ENCODE results near the gene MSX1.

- no peak for TF ChIP-seq CTCF (IDR thresholded peaks at IDR 0.05; ENCODE audit: low read depth, low read length, missing input control)
- TF ChIP-seq RAD21 (IDR thresholded peaks at IDR 0.05), result no peak
- no peak for TF ChIP-seq JUND (IDR thresholded peaks at IDR 0.05)
- TF ChIP-seq, protein P1, sequence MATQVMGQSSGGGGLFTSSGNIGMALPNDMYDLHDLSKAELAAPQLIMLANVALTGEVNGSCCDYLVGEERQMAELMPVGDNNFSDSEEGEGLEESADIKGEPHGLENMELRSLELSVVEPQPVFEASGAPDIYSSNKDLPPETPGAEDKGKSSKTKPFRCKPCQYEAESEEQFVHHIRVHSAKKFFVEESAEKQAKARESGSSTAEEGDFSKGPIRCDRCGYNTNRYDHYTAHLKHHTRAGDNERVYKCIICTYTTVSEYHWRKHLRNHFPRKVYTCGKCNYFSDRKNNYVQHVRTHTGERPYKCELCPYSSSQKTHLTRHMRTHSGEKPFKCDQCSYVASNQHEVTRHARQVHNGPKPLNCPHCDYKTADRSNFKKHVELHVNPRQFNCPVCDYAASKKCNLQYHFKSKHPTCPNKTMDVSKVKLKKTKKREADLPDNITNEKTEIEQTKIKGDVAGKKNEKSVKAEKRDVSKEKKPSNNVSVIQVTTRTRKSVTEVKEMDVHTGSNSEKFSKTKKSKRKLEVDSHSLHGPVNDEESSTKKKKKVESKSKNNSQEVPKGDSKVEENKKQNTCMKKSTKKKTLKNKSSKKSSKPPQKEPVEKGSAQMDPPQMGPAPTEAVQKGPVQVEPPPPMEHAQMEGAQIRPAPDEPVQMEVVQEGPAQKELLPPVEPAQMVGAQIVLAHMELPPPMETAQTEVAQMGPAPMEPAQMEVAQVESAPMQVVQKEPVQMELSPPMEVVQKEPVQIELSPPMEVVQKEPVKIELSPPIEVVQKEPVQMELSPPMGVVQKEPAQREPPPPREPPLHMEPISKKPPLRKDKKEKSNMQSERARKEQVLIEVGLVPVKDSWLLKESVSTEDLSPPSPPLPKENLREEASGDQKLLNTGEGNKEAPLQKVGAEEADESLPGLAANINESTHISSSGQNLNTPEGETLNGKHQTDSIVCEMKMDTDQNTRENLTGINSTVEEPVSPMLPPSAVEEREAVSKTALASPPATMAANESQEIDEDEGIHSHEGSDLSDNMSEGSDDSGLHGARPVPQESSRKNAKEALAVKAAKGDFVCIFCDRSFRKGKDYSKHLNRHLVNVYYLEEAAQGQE (IDR thresholded peaks at IDR 0.05), result no peak
- TF ChIP-seq FOXA1 (IDR thresholded peaks at IDR 0.05), result no peak
- no peak for TF ChIP-seq ATF3 (IDR thresholded peaks at IDR 0.05)
- no peak for TF ChIP-seq EGR1 (IDR thresholded peaks at IDR 0.05; ENCODE audit: low read depth in 2 of 2)
Observed at GRCh38 chr4:4868758-4869723, 9.6 kb downstream of the MSX1 start.

All from liver (tissue), 3 donors.